Activated T-helper 1 cell treated with anti-CD3 and anti-CD28 coated beads, Interleukin-12 subunit alpha, Interleukin-12 subunit beta, Interleukin-2, Interleukin-4 antibody, amounts not matched to agents 30 ng/mL and 10 ng/mL and 1 ng/mL, durations not matched to agents 14 hours and 24 hours and 36 hours (primary cell): Measurements from ENCODE around the gene GRM4. TPM values are rescaled to one million over a fixed set of nuclear protein-coding genes. Genes with fewer than 3 reads are reported as not detected.

ENCODE experiments used
- DNase-seq: peaks from one replicate; pipeline ENCODE4 v3.0.0; 2021; ENCODE audit warnings: low spot score
- H3K27ac Mint-ChIP-seq: one replicate; pipeline ENCODE4 v1.8.0; 2021; ENCODE audit warnings: mild to moderate bottlenecking, mixed read lengths
- H3K27me3 Mint-ChIP-seq: one replicate; pipeline ENCODE4 v1.8.0; 2022; ENCODE audit warnings: mild to moderate bottlenecking, moderate library complexity, mixed read lengths; ENCODE audit not compliant: insufficient read depth
- H3K36me3 Mint-ChIP-seq: one replicate; pipeline ENCODE4 v1.8.0; 2021; ENCODE audit warnings: low read depth, mixed read lengths
- H3K4me1 Mint-ChIP-seq: one replicate; pipeline ENCODE4 v1.8.0; 2021; ENCODE audit warnings: low read depth, mixed read lengths
- H3K4me3 Mint-ChIP-seq: one replicate; pipeline ENCODE4 v1.8.0; 2021; ENCODE audit warnings: mild to moderate bottlenecking, moderate library complexity, mixed read lengths
- H3K9me3 Mint-ChIP-seq: one replicate; pipeline ENCODE4 v1.8.0; 2021; ENCODE audit warnings: mixed read lengths
- intact Hi-C: fragments of 100-400 bp; cut with micrococcal nuclease; formaldehyde crosslinking; loops from one replicate; pipeline ENCODE4 v1.15.1; 2024
- total RNA-seq: library from RNA; stranded (reverse); gene quantifications from 2 replicates; pipeline ENCODE4 v1.2.3, GENCODE V29; 2022

Gene GRM4
- total RNA-seq, 1 donor from 2014 or later: not detected

GRCh38 chr6:34011264-34011663 lies 134.6 kb downstream of the GRM4 start:
- H3K4me1 Mint-ChIP-seq: no peaks in the 10 kb centered on the region
- peaks cover 11% of the 10 kb centered on the region for H3K27me3 Mint-ChIP-seq
- no peaks in the 10 kb centered on the region for H3K9me3 Mint-ChIP-seq
- H3K27ac Mint-ChIP-seq: no peak overlapping the region
- intact Hi-C loops: no loop called here
- no peak overlapping the region for H3K4me3 Mint-ChIP-seq
- no peak for DNase-seq
- H3K36me3 Mint-ChIP-seq: no peaks in the 10 kb centered on the region

- no peak for DNase-seq
- no peak overlapping the region for H3K4me3 Mint-ChIP-seq
- H3K36me3 Mint-ChIP-seq: no peaks in the 10 kb centered on the region
- no peaks in the 10 kb centered on the region for H3K4me1 Mint-ChIP-seq
- intact Hi-C loops: no loop called here
- no peak overlapping the region for H3K27ac Mint-ChIP-seq
- H3K9me3 Mint-ChIP-seq: no peaks in the 10 kb centered on the region
- peaks cover 16% of the 10 kb centered on the region for H3K27me3 Mint-ChIP-seq
Observed at GRCh38 chr6:34005901-34006531, 139.9 kb downstream of the GRM4 start.

DNA sequence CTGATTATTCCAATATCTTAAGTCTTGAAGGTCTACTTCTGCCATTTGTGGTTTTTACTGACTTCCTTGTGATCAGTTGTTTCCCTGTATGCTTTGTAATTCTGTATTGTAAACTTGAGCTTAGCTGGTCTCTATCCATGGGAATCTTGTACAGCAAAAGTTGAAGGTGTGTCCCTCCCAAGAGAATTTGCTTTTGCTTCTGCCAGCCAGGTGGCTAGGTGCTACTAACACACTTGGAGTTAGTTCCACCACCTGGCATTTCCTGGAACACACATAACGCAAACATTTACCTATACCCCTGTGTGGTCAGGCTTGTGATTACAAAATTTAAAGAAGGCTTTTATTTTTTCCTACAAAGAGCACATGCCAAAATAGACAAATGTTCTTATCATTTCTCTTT lies 141.2 kb downstream of the GRM4 start:
- H3K27ac Mint-ChIP-seq: no peak overlapping the region
- no peaks in the 10 kb centered on the region for H3K36me3 Mint-ChIP-seq
- no peaks in the 10 kb centered on the region for H3K4me1 Mint-ChIP-seq
- no peak for DNase-seq
- peaks cover 13% of the 10 kb centered on the region for H3K27me3 Mint-ChIP-seq
- H3K9me3 Mint-ChIP-seq: no peaks in the 10 kb centered on the region
- H3K4me3 Mint-ChIP-seq: no peak overlapping the region
- intact Hi-C loops: no loop called here

GRCh38 chr6:34003962-34004361 lies 141.9 kb downstream of the GRM4 start:
- H3K36me3 Mint-ChIP-seq: no peaks in the 10 kb centered on the region

DNA sequence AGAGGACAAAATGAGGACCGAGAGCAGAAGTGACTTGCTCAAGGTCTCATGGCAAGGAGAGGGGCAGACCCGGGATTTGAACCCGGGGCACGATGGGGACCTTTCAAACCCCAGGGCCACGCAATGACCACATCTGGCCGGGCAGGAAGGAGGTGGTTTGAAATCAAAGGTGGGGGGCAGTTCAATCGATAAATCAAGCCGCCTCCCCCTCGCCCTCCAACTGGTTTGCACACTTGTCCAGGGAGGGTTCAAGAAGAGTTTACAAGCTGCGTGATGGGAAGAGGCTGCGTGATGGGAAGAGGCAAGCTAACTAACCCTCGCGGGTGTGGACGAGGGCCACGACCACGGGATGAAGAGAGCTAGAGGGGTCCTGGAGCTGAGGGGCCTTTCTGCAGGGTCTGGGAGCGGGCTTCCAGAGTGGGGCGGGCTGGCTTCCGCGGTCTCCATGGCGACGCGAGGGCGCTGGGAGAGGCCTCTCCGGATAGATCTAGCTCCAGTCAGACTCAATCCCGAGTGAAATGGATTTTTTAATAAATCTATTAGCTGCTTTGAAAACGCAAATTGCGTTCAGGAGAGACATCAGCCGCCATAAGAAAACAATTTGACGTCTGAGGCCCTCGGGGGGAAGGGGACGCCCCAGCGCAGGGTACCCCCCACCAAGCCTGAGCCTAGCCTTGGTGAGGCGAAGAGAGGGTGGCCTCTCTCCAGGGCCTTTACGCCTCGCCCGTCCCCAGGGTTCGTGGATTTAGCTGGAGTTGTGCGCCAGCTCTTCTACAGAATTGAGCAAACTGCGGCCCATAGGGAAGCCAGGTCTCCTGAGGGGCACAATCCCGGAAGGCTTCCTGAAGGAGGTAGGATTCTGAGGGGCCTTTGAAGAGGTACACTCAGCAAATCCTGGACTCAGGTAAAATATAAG lies 143.9 kb downstream of the GRM4 start:
- Mint-ChIP-seq H3K27ac (no peak overlapping the region), H3K4me3 (no peak overlapping the region), H3K27me3 (peaks cover 18% of the 10 kb centered on the region), H3K36me3 (no peaks in the 10 kb centered on the region), H3K9me3 (peaks cover 9% of the 10 kb centered on the region), H3K4me1 (no peaks in the 10 kb centered on the region)
- no peak for DNase-seq
- intact Hi-C loops: no loop called here

More at GRCh38 chr6:34003962-34004361, 141.9 kb downstream of the GRM4 start:
- no peaks in the 10 kb centered on the region for H3K9me3 Mint-ChIP-seq
- H3K27me3 Mint-ChIP-seq: peaks cover 12% of the 10 kb centered on the region
- H3K4me1 Mint-ChIP-seq: no peaks in the 10 kb centered on the region
- H3K27ac Mint-ChIP-seq: no peak overlapping the region
- intact Hi-C loops: no loop called here
- H3K4me3 Mint-ChIP-seq: no peak overlapping the region
- no peak for DNase-seq

- H3K4me3 Mint-ChIP-seq: no peak overlapping the region
- peaks cover 13% of the 10 kb centered on the region for H3K9me3 Mint-ChIP-seq
- H3K27me3 Mint-ChIP-seq: peaks cover 17% of the 10 kb centered on the region
- intact Hi-C loops: no loop called here
- H3K36me3 Mint-ChIP-seq: no peaks in the 10 kb centered on the region
- DNase-seq: no peak
- H3K27ac Mint-ChIP-seq: no peak overlapping the region
- no peaks in the 10 kb centered on the region for H3K4me1 Mint-ChIP-seq
Observed at GRCh38 chr6:34000281-34000680, 145.6 kb downstream of the GRM4 start.

- no peak for DNase-seq
- Mint-ChIP-seq H3K27me3 (peaks cover 14% of the 10 kb centered on the region), H3K9me3 (peaks cover 13% of the 10 kb centered on the region), H3K4me3 (no peak overlapping the region), H3K27ac (no peak overlapping the region), H3K4me1 (no peaks in the 10 kb centered on the region), H3K36me3 (no peaks in the 10 kb centered on the region)
- intact Hi-C loops: no loop called here
Observed at GRCh38 chr6:33999567-33999966, 146.3 kb downstream of the GRM4 start.

GRCh38 chr6:33998660-33999059 lies 147.2 kb downstream of the GRM4 start:
- Mint-ChIP-seq H3K9me3 (peaks cover 13% of the 10 kb centered on the region), H3K27me3 (peaks cover 16% of the 10 kb centered on the region), H3K27ac (no peak overlapping the region), H3K36me3 (no peaks in the 10 kb centered on the region), H3K4me3 (no peak overlapping the region), H3K4me1 (no peaks in the 10 kb centered on the region)
- intact Hi-C loops: no loop called here
- DNase-seq: no peak

DNA sequence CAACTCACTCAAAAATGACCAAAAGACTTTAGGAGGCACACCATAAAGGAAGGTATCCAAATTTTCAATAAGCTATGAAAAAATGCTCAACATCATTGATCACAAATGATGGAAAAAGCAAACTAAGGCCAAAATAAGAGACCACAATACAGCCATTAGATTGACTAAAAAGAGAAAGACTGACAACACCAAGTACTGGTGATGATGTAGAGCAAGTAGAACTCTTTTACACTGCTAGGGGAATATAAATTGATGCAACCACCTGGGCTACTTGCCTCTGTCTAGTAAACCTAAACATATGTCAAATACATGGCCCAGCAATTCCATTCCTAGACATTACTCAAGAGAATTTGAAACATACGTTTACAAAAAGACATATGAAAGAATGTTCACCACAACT lies 148.6 kb downstream of the GRM4 start:
- no peak overlapping the region for H3K27ac Mint-ChIP-seq
- DNase-seq: no peak
- H3K4me1 Mint-ChIP-seq: no peaks in the 10 kb centered on the region
- H3K4me3 Mint-ChIP-seq: no peak overlapping the region
- H3K9me3 Mint-ChIP-seq: peaks cover 13% of the 10 kb centered on the region
- H3K36me3 Mint-ChIP-seq: no peaks in the 10 kb centered on the region
- peaks cover 20% of the 10 kb centered on the region for H3K27me3 Mint-ChIP-seq
- intact Hi-C loops: no loop called here

DNA sequence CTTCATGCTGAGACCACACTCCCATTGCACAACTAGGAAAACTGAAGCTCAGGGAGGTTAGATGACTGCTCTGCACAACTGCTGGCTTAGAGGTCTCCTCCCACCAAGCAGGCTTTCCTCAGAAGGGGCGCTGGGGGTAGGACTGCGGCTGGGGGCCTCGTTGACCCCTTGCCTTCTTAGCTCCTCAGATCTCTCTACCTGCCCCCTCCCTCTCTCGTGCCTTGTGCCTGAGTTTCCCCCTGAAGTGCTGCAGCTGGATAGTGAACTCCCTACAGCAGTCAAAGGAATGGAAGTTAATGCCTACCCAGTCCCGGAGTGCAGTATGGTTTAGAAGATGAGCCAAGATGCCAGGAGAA lies 149.8 kb downstream of the GRM4 start:
- Mint-ChIP-seq H3K27ac (no peak overlapping the region), H3K9me3 (peaks cover 13% of the 10 kb centered on the region), H3K4me3 (no peak overlapping the region), H3K27me3 (peaks cover 23% of the 10 kb centered on the region), H3K4me1 (no peaks in the 10 kb centered on the region), H3K36me3 (no peaks in the 10 kb centered on the region)
- intact Hi-C loops: no loop called here
- DNase-seq: no peak

- H3K9me3 Mint-ChIP-seq: peaks cover 13% of the 10 kb centered on the region
- no peaks in the 10 kb centered on the region for H3K36me3 Mint-ChIP-seq
- no peaks in the 10 kb centered on the region for H3K4me1 Mint-ChIP-seq
- no peak overlapping the region for H3K27ac Mint-ChIP-seq
- intact Hi-C loops: no loop called here
- H3K27me3 Mint-ChIP-seq: peaks cover 26% of the 10 kb centered on the region
- no peak for DNase-seq
- no peak overlapping the region for H3K4me3 Mint-ChIP-seq
Observed at GRCh38 chr6:33995309-33996119, 150.4 kb downstream of the GRM4 start.

DNA sequence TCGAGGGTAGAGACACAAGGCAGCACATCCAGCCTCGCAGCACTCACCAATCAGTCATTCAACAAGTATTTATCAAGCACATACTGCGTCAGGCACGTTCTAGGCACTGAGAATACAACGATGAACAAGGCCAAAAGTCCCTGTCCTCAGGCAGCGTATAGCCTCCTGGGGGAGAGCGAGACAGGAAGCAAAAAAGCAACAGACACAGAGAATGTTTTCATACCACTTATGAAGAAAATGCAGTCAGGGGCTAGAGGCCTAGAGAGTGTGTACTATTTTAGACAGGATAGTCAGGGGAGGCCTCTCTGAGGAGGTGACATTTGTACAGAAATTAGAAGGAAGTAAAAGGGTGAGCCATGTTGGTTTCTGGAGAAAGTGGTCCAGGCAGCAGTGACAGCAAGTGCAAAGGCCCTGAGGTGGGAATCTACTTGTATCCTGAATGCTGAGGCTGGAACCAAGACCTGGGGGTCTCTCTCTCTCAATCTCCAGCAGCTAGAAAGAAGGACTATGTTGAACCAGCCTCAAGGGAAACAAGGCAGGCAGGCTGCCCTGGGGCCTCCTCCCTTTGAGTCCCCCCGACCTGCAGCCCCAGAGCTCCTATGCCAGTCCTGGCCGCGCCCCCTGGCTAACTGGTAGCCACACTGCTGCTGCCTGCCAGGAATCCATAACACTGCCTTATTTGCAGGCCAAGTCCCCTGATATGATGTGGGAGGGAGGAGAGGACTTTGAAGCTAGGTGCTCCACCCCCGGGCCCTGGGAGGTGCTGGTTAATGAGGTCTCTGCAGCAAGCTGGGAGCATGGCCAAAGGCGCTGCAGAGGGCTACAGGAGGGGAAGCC lies 151.2 kb downstream of the GRM4 start:
- Mint-ChIP-seq H3K36me3 (no peaks in the 10 kb centered on the region), H3K9me3 (peaks cover 13% of the 10 kb centered on the region), H3K4me3 (no peak overlapping the region), H3K27ac (no peak overlapping the region), H3K4me1 (no peaks in the 10 kb centered on the region), H3K27me3 (peaks cover 29% of the 10 kb centered on the region)
- intact Hi-C loops: no loop called here
- DNase-seq: no peak
